Dermis microvascular lymphatic vessel endothelial cell (primary cell): ENCODE results near the gene MEAK7. TPM values are rescaled to one million over a fixed set of nuclear protein-coding genes. Genes with fewer than 3 reads are reported as not detected.

Experiments used
- DNase-seq, 2 donors: peaks; one replicate each; pipeline versions ENCODE4 v3.0.0 to v3.0.0-alpha.2; 2010; ENCODE audit warnings: low read depth in 2 of 2
- total RNA-seq: library from RNA; depleted of rRNA; stranded (reverse); fragments of >200 nt; gene quantifications from 2 replicates; pipeline ENCODE4 v1.2.1, GENCODE V29; 2014

Gene MEAK7
- total RNA-seq, 1 donor from 2014 or later: 10.8 TPM

GRCh38 chr16:84513123-84513522, 8.7 kb upstream of the MEAK7 start:
- no peak for DNase-seq

GRCh38 chr16:84511831-84512230, 7.4 kb upstream of the MEAK7 start:
- no peak for DNase-seq

GRCh38 chr16:84511180-84511800, 6.8 kb upstream of the MEAK7 start:
- DNase-seq: peak; percentile 79 to 89

GRCh38 chr16:84509032-84509950, 4.8 kb upstream of the MEAK7 start:
- no peak for DNase-seq

GRCh38 chr16:84508502-84508901, 4.0 kb upstream of the MEAK7 start:
- no peak for DNase-seq

- no peak for DNase-seq
Measured at GRCh38 chr16:84507011-84507982, 2.8 kb upstream of the MEAK7 start.

GRCh38 chr16:84505249-84506187, 1.1 kb upstream of the MEAK7 start:
- no peak for DNase-seq

- DNase-seq: no peak
Measured at GRCh38 chr16:84503751-84504395, 586 bp downstream of the MEAK7 start.

GRCh38 chr16:84502581-84502980, 1.9 kb downstream of the MEAK7 start:
- no peak for DNase-seq

GRCh38 chr16:84502075-84502474, 2.4 kb downstream of the MEAK7 start:
- DNase-seq: no peak

- DNase-seq: peak in 1 of 2 donors; percentile 40
Measured at GRCh38 chr16:84501077-84501735, 3.3 kb downstream of the MEAK7 start.

GRCh38 chr16:84500531-84500930, 3.9 kb downstream of the MEAK7 start:
- DNase-seq: no peak

- DNase-seq: no peak
Measured at GRCh38 chr16:84499638-84500037, 4.8 kb downstream of the MEAK7 start.

- no peak for DNase-seq
Measured at GRCh38 chr16:84498859-84499620, 5.4 kb downstream of the MEAK7 start.

- no peak for DNase-seq
Measured at GRCh38 chr16:84498223-84498610, 6.2 kb downstream of the MEAK7 start.

- no peak for DNase-seq
Measured at GRCh38 chr16:84497418-84498222, 6.8 kb downstream of the MEAK7 start.

- DNase-seq: no peak
Measured at GRCh38 chr16:84496991-84497390, 7.5 kb downstream of the MEAK7 start.

- DNase-seq: no peak
Measured at GRCh38 chr16:84495506-84495905, 9.0 kb downstream of the MEAK7 start.
